ENCODE results near the gene SPNS3. TPM values are rescaled to one million over a fixed set of nuclear protein-coding genes. Genes with fewer than 3 reads are reported as not detected.

Gene SPNS3
- polyA plus RNA-seq, 2 of the 4 experiments (the other 2 are of a cell fraction): not detected

DNA sequence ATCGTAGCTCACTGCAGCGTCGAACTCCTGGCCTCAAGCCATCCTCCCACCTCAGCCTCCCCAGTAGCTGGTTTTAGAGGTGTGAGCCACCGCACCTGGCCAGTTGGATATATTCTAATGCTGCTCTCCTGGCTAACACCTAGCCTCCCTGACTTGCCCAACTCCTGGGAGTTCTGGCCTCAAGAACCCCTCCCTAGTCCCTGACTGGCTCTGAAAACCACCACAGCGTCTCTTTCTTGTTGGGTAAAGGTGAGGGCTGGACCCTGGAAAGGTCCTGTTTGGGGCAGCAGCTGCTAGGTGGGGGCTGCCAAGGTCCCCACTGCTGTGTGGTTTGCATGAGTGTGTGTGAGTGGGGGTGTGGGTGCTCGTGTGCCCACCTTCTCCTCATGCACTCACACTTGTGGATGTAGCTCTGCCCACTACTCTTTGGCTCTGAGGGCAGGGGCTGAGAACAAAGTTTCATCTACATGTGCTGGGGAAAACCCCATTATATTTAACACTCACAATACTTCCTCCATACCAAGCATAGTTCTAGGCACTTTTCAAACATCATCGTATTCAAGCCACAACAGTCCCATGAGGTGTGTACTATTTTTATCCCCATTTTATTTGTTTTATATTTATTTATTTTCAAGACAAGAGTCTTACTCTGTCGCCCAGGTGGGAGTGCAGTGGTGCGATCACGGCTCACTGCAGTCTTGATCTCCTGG lies 7.1 kb upstream of the SPNS3 start:
- Histone ChIP-seq H3K27ac (no peak overlapping the region), H3K4me1 (no peaks in the 10 kb centered on the region), H3K9me3 (no peaks in the 10 kb centered on the region; the same call in 2 of the 3 replicates), H3K4me3 (no peak overlapping the region), H3K4me2 (no peak overlapping the region)
- CTCF ChIA-PET: interaction anchor here (0.5 to 13.6 kb wide), 6 partner anchors 10 to 700 kb away, joined by 3 to 126 read pairs (median 4); partner anchors contain the start of gene SPNS3
- DNase-seq (ENCODE audit: low read depth in 1 of 2, low spot score in 1 of 2): no peak
- POLR2A ChIA-PET: no interaction called here
- 56% methylated on average over 10 of the region's 10 CpGs for WGBS (ENCODE audit: missing lambda C conversion rate)
- peak; percentile 29 to 48; a peak in 2 of 6 replicates for ATAC-seq
- no peak for FAIRE-seq
- TF ChIP-seq SREBF2 (IDR thresholded peaks at IDR 0.05) (no peak), ZFP36 (IDR thresholded peaks at IDR 0.05; ENCODE audit: borderline replicate concordance, partially characterized antibody) (no peak), RAD21 (conservative IDR thresholded peaks at IDR 0.05 in 1 of 2, IDR thresholded peaks at IDR 0.05 in 1 of 2) (no peak), CHD4 (IDR thresholded peaks at IDR 0.05; ENCODE audit: borderline replicate concordance) (no peak), MAZ (IDR thresholded peaks at IDR 0.05; ENCODE audit: borderline replicate concordance, low read depth, low read length) (no peak), CEBPB (IDR thresholded peaks at IDR 0.05) (no peak), CHD2 (IDR thresholded peaks at IDR 0.05; ENCODE audit: low read length, partially characterized antibody) (no peak), TP53 (CRISPR knock-in tag; IDR thresholded peaks at IDR 0.05) (no peak), HDAC2 (IDR thresholded peaks at IDR 0.05) (no peak), TFCP2L1 (CRISPR knock-in tag; IDR thresholded peaks at IDR 0.05) (no peak), CBX8 (IDR thresholded peaks at IDR 0.05) (no peak), ZNF302 (CRISPR knock-in tag; IDR thresholded peaks at IDR 0.05) (no peak), RCOR1 (IDR thresholded peaks at IDR 0.05; ENCODE audit: low read depth, low read length) (no peak), ESRRA (IDR thresholded peaks at IDR 0.05; ENCODE audit: borderline replicate concordance, low read length) (no peak), FOXS1 (CRISPR knock-in tag; IDR thresholded peaks at IDR 0.05) (no peak)
- TF ChIP-seq, protein P1, sequence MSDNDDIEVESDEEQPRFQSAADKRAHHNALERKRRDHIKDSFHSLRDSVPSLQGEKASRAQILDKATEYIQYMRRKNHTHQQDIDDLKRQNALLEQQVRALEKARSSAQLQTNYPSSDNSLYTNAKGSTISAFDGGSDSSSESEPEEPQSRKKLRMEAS (IDR thresholded peaks at IDR 0.05): no peak
- TF ChIP-seq, protein P2, sequence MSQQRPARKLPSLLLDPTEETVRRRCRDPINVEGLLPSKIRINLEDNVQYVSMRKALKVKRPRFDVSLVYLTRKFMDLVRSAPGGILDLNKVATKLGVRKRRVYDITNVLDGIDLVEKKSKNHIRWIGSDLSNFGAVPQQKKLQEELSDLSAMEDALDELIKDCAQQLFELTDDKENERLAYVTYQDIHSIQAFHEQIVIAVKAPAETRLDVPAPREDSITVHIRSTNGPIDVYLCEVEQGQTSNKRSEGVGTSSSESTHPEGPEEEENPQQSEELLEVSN (IDR thresholded peaks at IDR 0.05; ENCODE audit: borderline replicate concordance, low read depth): no peak
- TF ChIP-seq, protein P3, sequence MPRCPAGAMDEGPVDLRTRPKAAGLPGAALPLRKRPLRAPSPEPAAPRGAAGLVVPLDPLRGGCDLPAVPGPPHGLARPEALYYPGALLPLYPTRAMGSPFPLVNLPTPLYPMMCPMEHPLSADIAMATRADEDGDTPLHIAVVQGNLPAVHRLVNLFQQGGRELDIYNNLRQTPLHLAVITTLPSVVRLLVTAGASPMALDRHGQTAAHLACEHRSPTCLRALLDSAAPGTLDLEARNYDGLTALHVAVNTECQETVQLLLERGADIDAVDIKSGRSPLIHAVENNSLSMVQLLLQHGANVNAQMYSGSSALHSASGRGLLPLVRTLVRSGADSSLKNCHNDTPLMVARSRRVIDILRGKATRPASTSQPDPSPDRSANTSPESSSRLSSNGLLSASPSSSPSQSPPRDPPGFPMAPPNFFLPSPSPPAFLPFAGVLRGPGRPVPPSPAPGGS (IDR thresholded peaks at IDR 0.05): no peak
- TF ChIP-seq, protein P4, sequence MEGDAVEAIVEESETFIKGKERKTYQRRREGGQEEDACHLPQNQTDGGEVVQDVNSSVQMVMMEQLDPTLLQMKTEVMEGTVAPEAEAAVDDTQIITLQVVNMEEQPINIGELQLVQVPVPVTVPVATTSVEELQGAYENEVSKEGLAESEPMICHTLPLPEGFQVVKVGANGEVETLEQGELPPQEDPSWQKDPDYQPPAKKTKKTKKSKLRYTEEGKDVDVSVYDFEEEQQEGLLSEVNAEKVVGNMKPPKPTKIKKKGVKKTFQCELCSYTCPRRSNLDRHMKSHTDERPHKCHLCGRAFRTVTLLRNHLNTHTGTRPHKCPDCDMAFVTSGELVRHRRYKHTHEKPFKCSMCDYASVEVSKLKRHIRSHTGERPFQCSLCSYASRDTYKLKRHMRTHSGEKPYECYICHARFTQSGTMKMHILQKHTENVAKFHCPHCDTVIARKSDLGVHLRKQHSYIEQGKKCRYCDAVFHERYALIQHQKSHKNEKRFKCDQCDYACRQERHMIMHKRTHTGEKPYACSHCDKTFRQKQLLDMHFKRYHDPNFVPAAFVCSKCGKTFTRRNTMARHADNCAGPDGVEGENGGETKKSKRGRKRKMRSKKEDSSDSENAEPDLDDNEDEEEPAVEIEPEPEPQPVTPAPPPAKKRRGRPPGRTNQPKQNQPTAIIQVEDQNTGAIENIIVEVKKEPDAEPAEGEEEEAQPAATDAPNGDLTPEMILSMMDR (IDR thresholded peaks at IDR 0.05): no peak

DNA sequence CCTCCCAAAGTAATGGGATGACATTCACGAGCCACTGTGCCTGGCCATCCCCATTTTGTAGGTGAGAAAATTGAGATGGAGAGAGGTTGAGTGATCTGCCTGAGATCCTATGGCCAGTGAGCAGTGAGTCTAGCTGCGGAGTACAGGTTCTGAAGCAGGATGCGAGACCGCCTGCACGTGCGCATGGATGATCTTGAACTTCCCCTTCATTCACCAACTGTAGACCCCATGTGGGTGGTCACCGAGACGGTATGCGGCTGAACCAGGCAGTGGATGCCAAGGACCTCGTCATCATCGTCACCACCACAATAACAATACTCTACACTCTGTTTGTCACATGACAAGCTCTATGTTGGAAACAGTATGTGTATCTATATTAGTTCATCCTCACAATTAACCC lies 6.2 kb upstream of the SPNS3 start:
- ChIA-PET CTCF (interaction anchor here (0.5 to 13.6 kb wide), 6 partner anchors 10 to 701 kb away, joined by 3 to 126 read pairs (median 5); partner anchors contain the start of gene SPNS3), POLR2A (no interaction called here)
- Histone ChIP-seq H3K27ac (no peak overlapping the region), H3K9me3 (no peaks in the 10 kb centered on the region; the same call in 2 of the 3 replicates), H3K4me2 (no peak overlapping the region), H3K4me1 (no peaks in the 10 kb centered on the region), H3K4me3 (no peak overlapping the region)
- 84% methylated on average over 11 of the region's 11 CpGs for WGBS (ENCODE audit: missing lambda C conversion rate)
- FAIRE-seq (no peak), DNase-seq (ENCODE audit: low read depth in 1 of 2, low spot score in 1 of 2) (no peak), ATAC-seq (no peak)
- no peak for TF ChIP-seq NR3C1 (IDR thresholded peaks at IDR 0.05)
- no peak for TF ChIP-seq HEYL (CRISPR knock-in tag; IDR thresholded peaks at IDR 0.05)
- TF ChIP-seq, protein P1 (IDR thresholded peaks at IDR 0.05): no peak
- TF ChIP-seq KDM1A (IDR thresholded peaks at IDR 0.05; ENCODE audit: low read depth): no peak

Data from A549 (cell line).